Effector memory CD4-positive, alpha-beta T cell (primary cell): ENCODE results near the gene DUSP16.
A peak's percentile ranks its signal among the peaks of the same experiment; 100 is the strongest.
"Not testable (repeated sequence)": the region's sequence is repeated elsewhere in the genome, so short reads cannot be mapped to it uniquely, and the experiment has no call there.

Source experiments
- DNase-seq, 3 donors: peaks; one replicate each; pipeline ENCODE4 v3.0.0-alpha.2; 2020
- H3K27ac ChIP-seq: 2 replicates; pipeline ENCODE4 v1.7.0; 2013; ENCODE audit warnings: mild to moderate bottlenecking, low read length, moderate library complexity; ENCODE audit not compliant: insufficient read depth, poor library complexity, severe bottlenecking
- H3K27me3 ChIP-seq: replicated peaks from 2 replicates; pipeline ENCODE4 v1.7.0; 2013; ENCODE audit warnings: mild to moderate bottlenecking, low read length; ENCODE audit not compliant: insufficient read depth, control insufficient read depth, poor library complexity, severe bottlenecking
- H3K36me3 ChIP-seq: 2 replicates; pipeline ENCODE4 v1.7.0; 2013; ENCODE audit warnings: mild to moderate bottlenecking, low read length, moderate library complexity; ENCODE audit not compliant: control insufficient read depth, insufficient read depth
- H3K4me1 ChIP-seq: 2 replicates; pipeline ENCODE4 v1.7.0; 2013; ENCODE audit warnings: low read length, mild to moderate bottlenecking; ENCODE audit not compliant: control insufficient read depth, insufficient read depth, poor library complexity, severe bottlenecking
- H3K4me3 ChIP-seq: 2 replicates; pipeline ENCODE4 v1.7.0; 2013; ENCODE audit warnings: low read length, low read depth, mild to moderate bottlenecking; ENCODE audit not compliant: insufficient read depth, poor library complexity, severe bottlenecking
- H3K9me3 ChIP-seq: 2 replicates; pipeline ENCODE4 v1.7.0; 2013; ENCODE audit warnings: mild to moderate bottlenecking, low read length, moderate library complexity; ENCODE audit not compliant: control insufficient read depth

The DUSP16 gene

GRCh38 chr12:12503384-12504078, 59.1 kb downstream of the DUSP16 start:
- H3K27me3 ChIP-seq, result no peaks in the 10 kb centered on the region
- peaks cover 12% of the 10 kb centered on the region for H3K36me3 ChIP-seq
- H3K4me3 ChIP-seq, result no peak overlapping the region
- no peaks in the 10 kb centered on the region for H3K9me3 ChIP-seq
- H3K4me1 ChIP-seq, result peaks cover 5% of the 10 kb centered on the region
- DNase-seq, result peak in 2 of 3 donors; percentile 24 to 31
- peak overlapping the region; percentile 57 for H3K27ac ChIP-seq

GRCh38 chr12:12502815-12503151, 59.9 kb downstream of the DUSP16 start:
- Histone ChIP-seq H3K27me3 (no peaks in the 10 kb centered on the region), H3K4me3 (no peak overlapping the region), H3K9me3 (no peaks in the 10 kb centered on the region), H3K4me1 (peaks cover 5% of the 10 kb centered on the region), H3K27ac (peak overlapping the region; percentile 57), H3K36me3 (peaks cover 13% of the 10 kb centered on the region)
- DNase-seq, result peak in 2 of 3 donors; percentile 9 to 12

- peak overlapping the region; percentile 57 for H3K27ac ChIP-seq
- H3K4me3 ChIP-seq, H3K4me1 ChIP-seq: not testable (repeated sequence)
Measured at GRCh38 chr12:12502130-12502814, 60.4 kb downstream of the DUSP16 start.

GRCh38 chr12:12501121-12501520, 61.5 kb downstream of the DUSP16 start:
- H3K4me1 ChIP-seq, result peaks cover 9% of the 10 kb centered on the region
- DNase-seq, result no peak
- H3K9me3 ChIP-seq, result no peaks in the 10 kb centered on the region
- H3K36me3 ChIP-seq, result peaks cover 17% of the 10 kb centered on the region
- no peak overlapping the region for H3K4me3 ChIP-seq
- H3K27me3 ChIP-seq, result no peaks in the 10 kb centered on the region
- peak overlapping the region; percentile 54 for H3K27ac ChIP-seq

More at GRCh38 chr12:12502130-12502814, 60.4 kb downstream of the DUSP16 start:
- peak in 2 of 3 donors; percentile 12 to 15 for DNase-seq
- H3K36me3 ChIP-seq, result peaks cover 13% of the 10 kb centered on the region
- H3K9me3 ChIP-seq, H3K27me3 ChIP-seq: not testable (repeated sequence)

- Histone ChIP-seq H3K27me3 (no peaks in the 10 kb centered on the region), H3K4me1 (peaks cover 10% of the 10 kb centered on the region), H3K36me3 (peaks cover 17% of the 10 kb centered on the region), H3K27ac (peak overlapping the region; percentile 54), H3K9me3 (no peaks in the 10 kb centered on the region), H3K4me3 (no peak overlapping the region)
- no peak for DNase-seq
Measured at GRCh38 chr12:12499909-12500604, 62.6 kb downstream of the DUSP16 start.

GRCh38 chr12:12498210-12498609, 64.5 kb downstream of the DUSP16 start:
- Histone ChIP-seq H3K4me1 (peaks cover 5% of the 10 kb centered on the region), H3K27me3 (no peaks in the 10 kb centered on the region)

GRCh38 chr12:12495536-12495935, 67.1 kb downstream of the DUSP16 start:
- Histone ChIP-seq H3K4me1 (peaks cover 9% of the 10 kb centered on the region), H3K27me3 (no peaks in the 10 kb centered on the region), H3K4me3 (no peak overlapping the region), H3K36me3 (peaks cover 17% of the 10 kb centered on the region), H3K9me3 (no peaks in the 10 kb centered on the region), H3K27ac (no peak overlapping the region)
- no peak for DNase-seq

More at GRCh38 chr12:12498210-12498609, 64.5 kb downstream of the DUSP16 start:
- H3K36me3 ChIP-seq, result peaks cover 17% of the 10 kb centered on the region
- no peak overlapping the region for H3K4me3 ChIP-seq
- DNase-seq, result no peak
- no peak overlapping the region for H3K27ac ChIP-seq
- H3K9me3 ChIP-seq, result no peaks in the 10 kb centered on the region

- Histone ChIP-seq H3K36me3 (peaks cover 4% of the 10 kb centered on the region), H3K27me3 (no peaks in the 10 kb centered on the region), H3K27ac (no peak overlapping the region), H3K4me3 (no peak overlapping the region), H3K4me1 (peaks cover 18% of the 10 kb centered on the region), H3K9me3 (no peaks in the 10 kb centered on the region)
- no peak for DNase-seq
Measured at GRCh38 chr12:12492547-12492946, 70.1 kb downstream of the DUSP16 start.

- H3K27me3 ChIP-seq, result no peaks in the 10 kb centered on the region
- no peaks in the 10 kb centered on the region for H3K9me3 ChIP-seq
- no peak for DNase-seq
- H3K4me3 ChIP-seq, result no peak overlapping the region
- peaks cover 25% of the 10 kb centered on the region for H3K4me1 ChIP-seq
- peaks cover 4% of the 10 kb centered on the region for H3K36me3 ChIP-seq
- no peak overlapping the region for H3K27ac ChIP-seq
Measured at GRCh38 chr12:12491606-12492005, 71.1 kb downstream of the DUSP16 start.
